WTC11 (cell line): ENCODE data around the gene RNF214. TPM values are rescaled to one million over a fixed set of nuclear protein-coding genes. Genes with fewer than 3 reads are reported as not detected.

Experiments used
- ATAC-seq: fragments of 200-7000 bp; cut with Tn5 transposase; 2 replicates; pipeline ENCODE4 v1.10.0; 2021; ENCODE audit warnings: mild to moderate bottlenecking, moderate library complexity
- CTCF ChIA-PET: fragments of 300-600 bp; sonication (Branson Sonifier 250); formaldehyde crosslinking; loops from one replicate; lab custom pipeline; 2021; ENCODE audit warnings: antibody characterized with exemption; lab: Charles Lee
- POLR2A ChIA-PET: fragments of 350-600 bp; sonication (Branson Sonifier 250); formaldehyde crosslinking; loops from one replicate; lab custom pipeline; 2021; ENCODE audit warnings: antibody characterized with exemption; lab: Charles Lee
- DNase-seq: peaks from one replicate; pipeline ENCODE4 v3.0.0; 2021; ENCODE audit warnings: low spot score
- H3K27ac Mint-ChIP-seq: 2 replicates; pipeline ENCODE4 v1.8.0; 2021; ENCODE audit warnings: mixed read lengths
- H3K27me3 Mint-ChIP-seq: 2 replicates; pipeline ENCODE4 v1.8.0; 2021; ENCODE audit warnings: low read depth, mild to moderate bottlenecking, moderate library complexity, mixed read lengths
- H3K36me3 Mint-ChIP-seq: 2 replicates; pipeline ENCODE4 v1.8.0; 2021; ENCODE audit warnings: mixed read lengths
- H3K4me1 Mint-ChIP-seq: 2 replicates; pipeline ENCODE4 v1.8.0; 2022; ENCODE audit warnings: mixed read lengths
- H3K4me3 Mint-ChIP-seq: 2 replicates; pipeline ENCODE4 v1.8.0; 2021; ENCODE audit warnings: mild to moderate bottlenecking, moderate library complexity, mixed read lengths
- H3K9me3 Mint-ChIP-seq: 2 replicates; pipeline ENCODE4 v1.8.0; 2021; ENCODE audit warnings: mixed read lengths
- CBFB ChIP-seq: sonication (generic); formaldehyde crosslinking; IDR thresholded peaks from 2 replicates; pipeline ENCODE4 v1.8.1; 2022; ENCODE audit warnings: mild to moderate bottlenecking, low read depth, missing genetic modification reagents
- FOXP1 ChIP-seq: sonication (generic); formaldehyde crosslinking; IDR thresholded peaks from 2 replicates; pipeline ENCODE4 v1.8.0; 2022; ENCODE audit warnings: missing genetic modification reagents, mild to moderate bottlenecking, moderate library complexity, borderline replicate concordance
- MXD4 ChIP-seq: fragments of 250-450 bp; sonication (Bioruptor Pico); IDR thresholded peaks from 2 replicates; pipeline ENCODE4 v1.8.0; 2021; ENCODE audit warnings: mild to moderate bottlenecking, moderate library complexity, borderline replicate concordance
- NR1H2 ChIP-seq: sonication (generic); formaldehyde crosslinking; IDR thresholded peaks from 2 replicates; pipeline ENCODE4 v1.9.0; 2021; ENCODE audit warnings: mild to moderate bottlenecking, moderate library complexity, missing genetic modification reagents
- NR2C2 ChIP-seq: sonication (generic); formaldehyde crosslinking; IDR thresholded peaks from 2 replicates; pipeline ENCODE4 v1.8.0; 2022; ENCODE audit warnings: mild to moderate bottlenecking, missing genetic modification reagents
- NR3C1 ChIP-seq: sonication (generic); formaldehyde crosslinking; conservative IDR thresholded peaks from 2 replicates; pipeline ENCODE4 v1.8.1; 2023; ENCODE audit warnings: low read depth, mild to moderate bottlenecking, missing genetic modification reagents
- RELA ChIP-seq: sonication (generic); formaldehyde crosslinking; IDR thresholded peaks from 2 replicates; pipeline ENCODE4 v1.8.1; 2022; ENCODE audit warnings: missing genetic modification reagents, mild to moderate bottlenecking, borderline replicate concordance
- RORB ChIP-seq: fragments of 250-450 bp; sonication (Bioruptor Pico); IDR thresholded peaks from 2 replicates; pipeline ENCODE4 v1.9.0; 2021; ENCODE audit warnings: mild to moderate bottlenecking
- SMAD3 ChIP-seq: sonication (generic); formaldehyde crosslinking; IDR thresholded peaks from 2 replicates; pipeline ENCODE4 v1.8.0; 2022; ENCODE audit warnings: missing genetic modification reagents, mild to moderate bottlenecking, borderline replicate concordance
- ZNF396 ChIP-seq: fragments of 250-450 bp; sonication (Bioruptor Pico); IDR thresholded peaks from 2 replicates; pipeline ENCODE4 v1.8.0; 2021; ENCODE audit warnings: mild to moderate bottlenecking, moderate library complexity, borderline replicate concordance
- ZNF416 ChIP-seq: fragments of 250-450 bp; sonication (Bioruptor Pico); IDR thresholded peaks from 2 replicates; pipeline ENCODE4 v1.9.0; 2021; ENCODE audit warnings: mild to moderate bottlenecking, inconsistent platforms
- ZNF423 ChIP-seq: fragments of 250-450 bp; sonication (Bioruptor Pico); IDR thresholded peaks from 2 replicates; pipeline ENCODE4 v2.1.2; 2022; ENCODE audit warnings: mild to moderate bottlenecking, moderate library complexity
- total RNA-seq: library from RNA; stranded (reverse); gene quantifications from 3 replicates; pipeline ENCODE4 v1.2.3, GENCODE V29; 2021
- TF ChIP-seq, protein P1 (sequence below): fragments of 250-450 bp; sonication (Bioruptor Pico); IDR thresholded peaks from 2 replicates; pipeline ENCODE4 v1.9.0; 2021; ENCODE audit warnings: moderate library complexity, mild to moderate bottlenecking, inconsistent platforms, borderline replicate concordance
- TF ChIP-seq, protein P2 (sequence below): sonication (generic); formaldehyde crosslinking; IDR thresholded peaks from 2 replicates; pipeline ENCODE4 v1.8.0; 2022; ENCODE audit warnings: mild to moderate bottlenecking, missing genetic modification reagents
- TF ChIP-seq, protein P3 (sequence below): sonication (generic); formaldehyde crosslinking; IDR thresholded peaks from 2 replicates; pipeline ENCODE4 v1.8.1; 2023; ENCODE audit warnings: mild to moderate bottlenecking, missing genetic modification reagents, borderline replicate concordance
- TF ChIP-seq, protein P4 (sequence below): sonication (generic); formaldehyde crosslinking; IDR thresholded peaks from 2 replicates; pipeline ENCODE4 v1.8.1; 2023; ENCODE audit warnings: mild to moderate bottlenecking, missing genetic modification reagents, moderate library complexity
- TF ChIP-seq, protein P5 (sequence below): fragments of 250-450 bp; sonication (Bioruptor Pico); IDR thresholded peaks from 2 replicates; pipeline ENCODE4 v1.9.0; 2021; ENCODE audit warnings: mild to moderate bottlenecking
- TF ChIP-seq, protein P6 (sequence below): fragments of 200-600 bp; IDR thresholded peaks from 2 replicates; pipeline ENCODE4 v1.8.0; 2022; ENCODE audit warnings: antibody characterized with exemption
- TF ChIP-seq, protein P7 (sequence below): sonication (generic); formaldehyde crosslinking; IDR thresholded peaks from 2 replicates; pipeline ENCODE4 v1.8.0; 2022; ENCODE audit warnings: missing genetic modification reagents

RNF214 gene
- total RNA-seq, 1 experiment from 2014 or later = 35.4 TPM

DNA sequence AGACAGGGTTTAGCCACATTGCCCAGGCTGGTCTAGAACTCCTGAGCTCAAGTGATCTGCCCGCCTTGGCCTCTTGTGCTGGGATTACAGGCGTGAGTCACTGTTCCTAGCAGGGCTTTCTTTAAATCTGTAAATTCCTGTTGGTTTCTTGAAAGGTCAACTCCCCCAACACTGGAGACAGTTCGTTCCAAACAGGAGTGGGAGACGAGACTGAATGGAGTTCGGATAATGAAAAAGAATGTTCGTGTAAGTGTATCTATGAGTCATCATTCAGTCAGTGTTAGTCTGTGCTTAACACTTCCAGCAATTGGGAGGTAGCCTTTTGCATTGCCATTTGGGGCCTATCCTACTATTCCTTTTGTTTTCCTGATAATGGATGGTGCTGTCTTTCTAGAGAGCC lies 48.7 kb downstream of the RNF214 start:
- TF ChIP-seq ZNF416 (CRISPR knock-in tag) (no peak), CBFB (CRISPR knock-in tag) (no peak), FOXP1 (CRISPR knock-in tag) (no peak), SMAD3 (CRISPR knock-in tag) (no peak), MXD4 (CRISPR knock-in tag) (no peak), RELA (CRISPR knock-in tag) (no peak)
- TF ChIP-seq, protein P1, sequence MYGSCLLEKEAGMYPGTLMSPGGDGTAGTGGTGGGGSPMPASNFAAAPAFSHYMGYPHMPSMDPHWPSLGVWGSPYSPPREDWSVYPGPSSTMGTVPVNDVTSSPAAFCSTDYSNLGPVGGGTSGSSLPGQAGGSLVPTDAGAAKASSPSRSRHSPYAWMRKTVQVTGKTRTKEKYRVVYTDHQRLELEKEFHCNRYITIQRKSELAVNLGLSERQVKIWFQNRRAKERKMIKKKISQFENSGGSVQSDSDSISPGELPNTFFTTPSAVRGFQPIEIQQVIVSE (CRISPR knock-in tag) = no peak
- TF ChIP-seq, protein P2, sequence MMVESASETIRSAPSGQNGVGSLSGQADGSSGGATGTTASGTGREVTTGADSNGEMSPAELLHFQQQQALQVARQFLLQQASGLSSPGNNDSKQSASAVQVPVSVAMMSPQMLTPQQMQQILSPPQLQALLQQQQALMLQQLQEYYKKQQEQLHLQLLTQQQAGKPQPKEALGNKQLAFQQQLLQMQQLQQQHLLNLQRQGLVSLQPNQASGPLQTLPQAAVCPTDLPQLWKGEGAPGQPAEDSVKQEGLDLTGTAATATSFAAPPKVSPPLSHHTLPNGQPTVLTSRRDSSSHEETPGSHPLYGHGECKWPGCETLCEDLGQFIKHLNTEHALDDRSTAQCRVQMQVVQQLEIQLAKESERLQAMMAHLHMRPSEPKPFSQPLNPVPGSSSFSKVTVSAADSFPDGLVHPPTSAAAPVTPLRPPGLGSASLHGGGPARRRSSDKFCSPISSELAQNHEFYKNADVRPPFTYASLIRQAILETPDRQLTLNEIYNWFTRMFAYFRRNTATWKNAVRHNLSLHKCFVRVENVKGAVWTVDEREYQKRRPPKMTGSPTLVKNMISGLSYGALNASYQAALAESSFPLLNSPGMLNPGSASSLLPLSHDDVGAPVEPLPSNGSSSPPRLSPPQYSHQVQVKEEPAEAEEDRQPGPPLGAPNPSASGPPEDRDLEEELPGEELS (CRISPR knock-in tag) = no peak
- TF ChIP-seq, protein P3, sequence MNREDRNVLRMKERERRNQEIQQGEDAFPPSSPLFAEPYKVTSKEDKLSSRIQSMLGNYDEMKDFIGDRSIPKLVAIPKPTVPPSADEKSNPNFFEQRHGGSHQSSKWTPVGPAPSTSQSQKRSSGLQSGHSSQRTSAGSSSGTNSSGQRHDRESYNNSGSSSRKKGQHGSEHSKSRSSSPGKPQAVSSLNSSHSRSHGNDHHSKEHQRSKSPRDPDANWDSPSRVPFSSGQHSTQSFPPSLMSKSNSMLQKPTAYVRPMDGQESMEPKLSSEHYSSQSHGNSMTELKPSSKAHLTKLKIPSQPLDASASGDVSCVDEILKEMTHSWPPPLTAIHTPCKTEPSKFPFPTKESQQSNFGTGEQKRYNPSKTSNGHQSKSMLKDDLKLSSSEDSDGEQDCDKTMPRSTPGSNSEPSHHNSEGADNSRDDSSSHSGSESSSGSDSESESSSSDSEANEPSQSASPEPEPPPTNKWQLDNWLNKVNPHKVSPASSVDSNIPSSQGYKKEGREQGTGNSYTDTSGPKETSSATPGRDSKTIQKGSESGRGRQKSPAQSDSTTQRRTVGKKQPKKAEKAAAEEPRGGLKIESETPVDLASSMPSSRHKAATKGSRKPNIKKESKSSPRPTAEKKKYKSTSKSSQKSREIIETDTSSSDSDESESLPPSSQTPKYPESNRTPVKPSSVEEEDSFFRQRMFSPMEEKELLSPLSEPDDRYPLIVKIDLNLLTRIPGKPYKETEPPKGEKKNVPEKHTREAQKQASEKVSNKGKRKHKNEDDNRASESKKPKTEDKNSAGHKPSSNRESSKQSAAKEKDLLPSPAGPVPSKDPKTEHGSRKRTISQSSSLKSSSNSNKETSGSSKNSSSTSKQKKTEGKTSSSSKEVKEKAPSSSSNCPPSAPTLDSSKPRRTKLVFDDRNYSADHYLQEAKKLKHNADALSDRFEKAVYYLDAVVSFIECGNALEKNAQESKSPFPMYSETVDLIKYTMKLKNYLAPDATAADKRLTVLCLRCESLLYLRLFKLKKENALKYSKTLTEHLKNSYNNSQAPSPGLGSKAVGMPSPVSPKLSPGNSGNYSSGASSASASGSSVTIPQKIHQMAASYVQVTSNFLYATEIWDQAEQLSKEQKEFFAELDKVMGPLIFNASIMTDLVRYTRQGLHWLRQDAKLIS (CRISPR knock-in tag) = no peak
- H3K4me1 Mint-ChIP-seq = no peaks in the 10 kb centered on the region
- ChIA-PET CTCF (no interaction called here), POLR2A (no interaction called here)
- DNase-seq (no peak), ATAC-seq (no peak)
- no peaks in the 10 kb centered on the region for H3K9me3 Mint-ChIP-seq
- H3K4me3 Mint-ChIP-seq = no peak overlapping the region
- no peak overlapping the region for H3K27ac Mint-ChIP-seq
- no peaks in the 10 kb centered on the region for H3K27me3 Mint-ChIP-seq
- H3K36me3 Mint-ChIP-seq = peaks cover 50% of the 10 kb centered on the region

DNA sequence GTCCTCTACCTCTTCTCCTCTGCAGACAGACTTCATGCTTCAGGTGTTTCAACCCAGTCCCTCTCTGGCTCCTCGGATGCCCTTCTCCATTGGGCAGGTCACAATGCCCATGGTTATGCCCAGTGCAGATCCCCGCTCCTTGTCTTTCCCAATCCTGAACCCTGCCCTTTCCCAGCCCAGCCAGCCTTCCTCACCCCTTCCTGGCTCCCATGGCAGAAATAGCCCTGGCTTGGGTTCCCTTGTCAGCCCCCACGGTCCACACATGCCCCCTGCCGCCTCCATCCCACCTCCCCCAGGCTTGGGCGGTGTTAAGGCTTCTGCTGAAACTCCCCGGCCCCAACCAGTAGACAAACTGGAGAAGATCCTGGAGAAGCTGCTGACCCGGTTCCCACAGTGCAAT lies 49.4 kb downstream of the RNF214 start:
- DNase-seq (no peak), ATAC-seq (no peak)
- no peaks in the 10 kb centered on the region for H3K4me1 Mint-ChIP-seq
- H3K9me3 Mint-ChIP-seq = no peaks in the 10 kb centered on the region
- CTCF ChIA-PET = interaction anchor here (0.5 kb wide), 1 partner anchor 656 kb away, joined by 3 read pairs; no protein-coding TSS in a partner anchor
- H3K27me3 Mint-ChIP-seq = no peaks in the 10 kb centered on the region
- H3K27ac Mint-ChIP-seq = no peak overlapping the region
- H3K4me3 Mint-ChIP-seq = no peak overlapping the region
- H3K36me3 Mint-ChIP-seq = peaks cover 55% of the 10 kb centered on the region
- POLR2A ChIA-PET = no interaction called here
- TF ChIP-seq NR3C1 (CRISPR knock-in tag) (no peak), NR1H2 (CRISPR knock-in tag) (no peak), NR2C2 (CRISPR knock-in tag) (no peak), ZNF423 (CRISPR knock-in tag) (no peak), ZNF396 (CRISPR knock-in tag) (no peak), RORB (CRISPR knock-in tag) (no peak)
- TF ChIP-seq, protein P4, sequence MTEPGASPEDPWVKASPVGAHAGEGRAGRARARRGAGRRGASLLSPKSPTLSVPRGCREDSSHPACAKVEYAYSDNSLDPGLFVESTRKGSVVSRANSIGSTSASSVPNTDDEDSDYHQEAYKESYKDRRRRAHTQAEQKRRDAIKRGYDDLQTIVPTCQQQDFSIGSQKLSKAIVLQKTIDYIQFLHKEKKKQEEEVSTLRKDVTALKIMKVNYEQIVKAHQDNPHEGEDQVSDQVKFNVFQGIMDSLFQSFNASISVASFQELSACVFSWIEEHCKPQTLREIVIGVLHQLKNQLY (CRISPR knock-in tag) = no peak
- TF ChIP-seq, protein P5, sequence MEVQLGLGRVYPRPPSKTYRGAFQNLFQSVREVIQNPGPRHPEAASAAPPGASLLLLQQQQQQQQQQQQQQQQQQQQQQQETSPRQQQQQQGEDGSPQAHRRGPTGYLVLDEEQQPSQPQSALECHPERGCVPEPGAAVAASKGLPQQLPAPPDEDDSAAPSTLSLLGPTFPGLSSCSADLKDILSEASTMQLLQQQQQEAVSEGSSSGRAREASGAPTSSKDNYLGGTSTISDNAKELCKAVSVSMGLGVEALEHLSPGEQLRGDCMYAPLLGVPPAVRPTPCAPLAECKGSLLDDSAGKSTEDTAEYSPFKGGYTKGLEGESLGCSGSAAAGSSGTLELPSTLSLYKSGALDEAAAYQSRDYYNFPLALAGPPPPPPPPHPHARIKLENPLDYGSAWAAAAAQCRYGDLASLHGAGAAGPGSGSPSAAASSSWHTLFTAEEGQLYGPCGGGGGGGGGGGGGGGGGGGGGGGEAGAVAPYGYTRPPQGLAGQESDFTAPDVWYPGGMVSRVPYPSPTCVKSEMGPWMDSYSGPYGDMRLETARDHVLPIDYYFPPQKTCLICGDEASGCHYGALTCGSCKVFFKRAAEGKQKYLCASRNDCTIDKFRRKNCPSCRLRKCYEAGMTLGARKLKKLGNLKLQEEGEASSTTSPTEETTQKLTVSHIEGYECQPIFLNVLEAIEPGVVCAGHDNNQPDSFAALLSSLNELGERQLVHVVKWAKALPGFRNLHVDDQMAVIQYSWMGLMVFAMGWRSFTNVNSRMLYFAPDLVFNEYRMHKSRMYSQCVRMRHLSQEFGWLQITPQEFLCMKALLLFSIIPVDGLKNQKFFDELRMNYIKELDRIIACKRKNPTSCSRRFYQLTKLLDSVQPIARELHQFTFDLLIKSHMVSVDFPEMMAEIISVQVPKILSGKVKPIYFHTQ (CRISPR knock-in tag) = no peak
- TF ChIP-seq, protein P6, sequence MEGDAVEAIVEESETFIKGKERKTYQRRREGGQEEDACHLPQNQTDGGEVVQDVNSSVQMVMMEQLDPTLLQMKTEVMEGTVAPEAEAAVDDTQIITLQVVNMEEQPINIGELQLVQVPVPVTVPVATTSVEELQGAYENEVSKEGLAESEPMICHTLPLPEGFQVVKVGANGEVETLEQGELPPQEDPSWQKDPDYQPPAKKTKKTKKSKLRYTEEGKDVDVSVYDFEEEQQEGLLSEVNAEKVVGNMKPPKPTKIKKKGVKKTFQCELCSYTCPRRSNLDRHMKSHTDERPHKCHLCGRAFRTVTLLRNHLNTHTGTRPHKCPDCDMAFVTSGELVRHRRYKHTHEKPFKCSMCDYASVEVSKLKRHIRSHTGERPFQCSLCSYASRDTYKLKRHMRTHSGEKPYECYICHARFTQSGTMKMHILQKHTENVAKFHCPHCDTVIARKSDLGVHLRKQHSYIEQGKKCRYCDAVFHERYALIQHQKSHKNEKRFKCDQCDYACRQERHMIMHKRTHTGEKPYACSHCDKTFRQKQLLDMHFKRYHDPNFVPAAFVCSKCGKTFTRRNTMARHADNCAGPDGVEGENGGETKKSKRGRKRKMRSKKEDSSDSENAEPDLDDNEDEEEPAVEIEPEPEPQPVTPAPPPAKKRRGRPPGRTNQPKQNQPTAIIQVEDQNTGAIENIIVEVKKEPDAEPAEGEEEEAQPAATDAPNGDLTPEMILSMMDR = no peak
- TF ChIP-seq, protein P7, sequence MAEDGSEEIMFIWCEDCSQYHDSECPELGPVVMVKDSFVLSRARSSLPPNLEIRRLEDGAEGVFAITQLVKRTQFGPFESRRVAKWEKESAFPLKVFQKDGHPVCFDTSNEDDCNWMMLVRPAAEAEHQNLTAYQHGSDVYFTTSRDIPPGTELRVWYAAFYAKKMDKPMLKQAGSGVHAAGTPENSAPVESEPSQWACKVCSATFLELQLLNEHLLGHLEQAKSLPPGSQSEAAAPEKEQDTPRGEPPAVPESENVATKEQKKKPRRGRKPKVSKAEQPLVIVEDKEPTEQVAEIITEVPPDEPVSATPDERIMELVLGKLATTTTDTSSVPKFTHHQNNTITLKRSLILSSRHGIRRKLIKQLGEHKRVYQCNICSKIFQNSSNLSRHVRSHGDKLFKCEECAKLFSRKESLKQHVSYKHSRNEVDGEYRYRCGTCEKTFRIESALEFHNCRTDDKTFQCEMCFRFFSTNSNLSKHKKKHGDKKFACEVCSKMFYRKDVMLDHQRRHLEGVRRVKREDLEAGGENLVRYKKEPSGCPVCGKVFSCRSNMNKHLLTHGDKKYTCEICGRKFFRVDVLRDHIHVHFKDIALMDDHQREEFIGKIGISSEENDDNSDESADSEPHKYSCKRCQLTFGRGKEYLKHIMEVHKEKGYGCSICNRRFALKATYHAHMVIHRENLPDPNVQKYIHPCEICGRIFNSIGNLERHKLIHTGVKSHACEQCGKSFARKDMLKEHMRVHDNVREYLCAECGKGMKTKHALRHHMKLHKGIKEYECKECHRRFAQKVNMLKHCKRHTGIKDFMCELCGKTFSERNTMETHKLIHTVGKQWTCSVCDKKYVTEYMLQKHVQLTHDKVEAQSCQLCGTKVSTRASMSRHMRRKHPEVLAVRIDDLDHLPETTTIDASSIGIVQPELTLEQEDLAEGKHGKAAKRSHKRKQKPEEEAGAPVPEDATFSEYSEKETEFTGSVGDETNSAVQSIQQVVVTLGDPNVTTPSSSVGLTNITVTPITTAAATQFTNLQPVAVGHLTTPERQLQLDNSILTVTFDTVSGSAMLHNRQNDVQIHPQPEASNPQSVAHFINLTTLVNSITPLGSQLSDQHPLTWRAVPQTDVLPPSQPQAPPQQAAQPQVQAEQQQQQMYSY (CRISPR knock-in tag) = no peak
